Common myeloid progenitor, CD34-positive (primary cell): Measurements from ENCODE around the gene RAPGEF6.

Experiments
- CTCF ChIA-PET: fragments of 350-600 bp; sonication (Branson Sonifier 250); formaldehyde crosslinking; loops from one replicate; lab custom pipeline; 2021; ENCODE audit warnings: antibody characterized with exemption; lab: Charles Lee
- POLR2A ChIA-PET: fragments of 350-600 bp; sonication (Branson Sonifier 250); formaldehyde crosslinking; loops from one replicate; lab custom pipeline; 2021; ENCODE audit warnings: antibody characterized with exemption; lab: Charles Lee
- DNase-seq, 3 donors: peaks; one replicate each; pipeline versions ENCODE4 v3.0.0 to v3.0.0-alpha.2; 2013
- H3K27ac ChIP-seq, 2 experiments: 1 replicate in 1 of 2; 2 replicates in 1 of 2; pipeline ENCODE4 v1.7.0; 2013; ENCODE audit warnings: inconsistent platforms in 2 of 2, low read length in 2 of 2, mild to moderate bottlenecking in 2 of 2, low read depth in 1 of 2, moderate library complexity in 1 of 2; ENCODE audit not compliant: severe bottlenecking in 2 of 2, insufficient read depth in 1 of 2, poor library complexity in 1 of 2
- H3K27me3 ChIP-seq, 5 experiments: replicated peaks in 2 of 5; 1 replicate in 3 of 5; 2 replicates in 2 of 5; pipeline versions ENCODE4 v1.6.1 to v1.7.0; 2013; ENCODE audit warnings: low read length in 4 of 5, mild to moderate bottlenecking in 2 of 5, moderate library complexity in 2 of 5, inconsistent platforms in 1 of 5; ENCODE audit not compliant: insufficient read depth in 5 of 5, control insufficient read depth in 4 of 5
- H3K36me3 ChIP-seq, 4 experiments: 1 replicate in 2 of 4; 2 replicates in 2 of 4; pipeline versions ENCODE4 v1.6.1 to v1.7.0; 2013; ENCODE audit warnings: low read length in 3 of 4, control low read depth in 1 of 4, mild to moderate bottlenecking in 1 of 4; ENCODE audit not compliant: control insufficient read depth in 4 of 4, insufficient read depth in 4 of 4
- H3K4me1 ChIP-seq, 4 experiments: 1 replicate in 3 of 4; 2 replicates in 1 of 4; pipeline versions ENCODE4 v1.6.1 to v1.7.1; 2013; ENCODE audit warnings: low read length in 3 of 4, mild to moderate bottlenecking in 3 of 4, control low read depth in 1 of 4, inconsistent platforms in 1 of 4, moderate library complexity in 1 of 4; ENCODE audit not compliant: control insufficient read depth in 4 of 4, insufficient read depth in 4 of 4; ENCODE audit errors: control extremely low read depth in 1 of 4
- H3K4me3 ChIP-seq, 7 experiments: 1 replicate in 4 of 7; 2 replicates in 3 of 7; pipeline versions ENCODE4 v1.5.1 to v1.7.0; 2013; ENCODE audit warnings: mild to moderate bottlenecking in 7 of 7, low read length in 6 of 7, moderate library complexity in 6 of 7, inconsistent platforms in 2 of 7, low read depth in 2 of 7, control low read depth in 1 of 7; ENCODE audit not compliant: insufficient read depth in 4 of 7, control insufficient read depth in 1 of 7; ENCODE audit errors: extremely low read depth in 1 of 7
- H3K9me3 ChIP-seq, 5 experiments: 1 replicate in 4 of 5; 2 replicates in 1 of 5; pipeline versions ENCODE4 v1.6.1 to v1.7.1; 2013; ENCODE audit warnings: low read length in 4 of 5, mild to moderate bottlenecking in 2 of 5, inconsistent platforms in 1 of 5, low read depth in 1 of 5, moderate library complexity in 1 of 5; ENCODE audit not compliant: control insufficient read depth in 4 of 5, insufficient read depth in 2 of 5; ENCODE audit errors: control extremely low read depth in 1 of 5
- WGBS: methylation state at CpG from one replicate; pipeline ENCODE4 v1.1.5; 2013; ENCODE audit not compliant: insufficient coverage; 5-methylcytosine and 5-hydroxymethylcytosine counted together

Gene RAPGEF6

DNA sequence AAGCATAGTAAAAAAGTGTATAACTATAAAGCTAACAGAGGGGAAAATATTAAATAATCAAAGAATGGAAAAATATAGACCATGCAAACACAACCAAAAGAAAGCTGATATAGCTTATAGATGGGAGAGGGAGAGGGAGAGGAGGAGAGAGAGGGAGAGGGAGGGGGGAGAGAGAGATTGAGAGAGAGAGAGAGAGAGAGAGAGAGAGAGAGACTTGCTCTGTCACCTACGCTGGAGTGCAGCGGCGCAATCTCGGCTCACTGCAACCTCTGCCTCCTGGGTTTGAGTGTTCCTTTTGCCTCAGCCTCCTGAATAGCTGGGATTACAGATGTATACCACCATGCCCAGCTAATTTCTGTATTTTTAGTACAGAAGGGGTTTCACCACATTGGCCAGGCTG is 110.6 kb downstream of the RAPGEF6 start:
- Histone ChIP-seq H3K27me3 (no peaks in the 10 kb centered on the region), H3K4me1 (peaks cover 5 to 39% (median 12%) of the 10 kb centered on the region in 4 experiments), H3K36me3 (peaks cover 2 to 22% (median 9%) of the 10 kb centered on the region in 4 experiments), H3K27ac (no peak overlapping the region), H3K9me3 (no peaks in the 10 kb centered on the region), H3K4me3 (no peak overlapping the region)
- CTCF ChIA-PET, result interaction anchor here (0.8 to 1.4 kb wide), 3 partner anchors 9 to 282 kb away, joined by 3 to 8 read pairs (median 4); no protein-coding TSS in a partner anchor
- 100% methylated on average over 2 of the region's 4 CpGs for WGBS
- DNase-seq, result no peak
- POLR2A ChIA-PET, result no interaction called here

DNA sequence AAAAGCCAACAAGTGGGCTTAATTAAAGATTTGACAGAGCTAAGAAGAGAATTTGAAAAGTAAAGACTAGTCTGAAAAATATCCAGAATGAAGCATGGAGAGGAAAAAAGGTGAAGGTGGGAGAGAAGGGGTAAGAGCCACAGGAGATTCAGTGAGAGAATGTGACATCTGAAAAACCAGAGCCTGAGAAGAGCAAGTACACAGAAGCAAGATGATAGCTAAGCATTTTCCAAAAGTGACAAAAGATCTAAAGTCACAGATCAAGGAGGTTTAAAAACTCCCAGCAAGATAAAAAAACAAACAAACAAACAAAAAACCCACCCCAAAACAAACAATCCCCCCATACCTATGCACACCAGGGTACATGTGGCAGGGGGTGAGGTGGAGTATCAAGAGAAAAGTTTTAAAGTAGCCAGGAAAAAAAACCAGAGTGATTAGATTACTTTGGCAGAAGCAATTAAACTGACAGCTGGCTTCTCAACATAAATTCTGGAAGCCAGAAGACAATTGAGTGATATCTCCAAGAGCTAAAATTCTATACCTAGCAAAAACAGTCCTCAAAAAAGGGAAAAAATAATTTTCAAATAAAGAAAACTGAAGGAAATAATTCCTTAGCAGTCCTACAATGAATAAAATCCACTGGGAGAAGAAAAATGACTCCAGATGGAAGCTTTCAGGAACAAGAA is 111.4 kb downstream of the RAPGEF6 start:
- ChIA-PET POLR2A (interaction anchor here (0.6 to 1.0 kb wide), 2 partner anchors 9 to 113 kb away, joined by 4 read pairs; no protein-coding TSS in a partner anchor), CTCF (interaction anchor here (0.8 to 3.9 kb wide), 4 partner anchors 8 to 283 kb away, joined by 3 to 18 read pairs (median 6); no protein-coding TSS in a partner anchor)
- DNase-seq, result no peak
- peaks cover 2 to 28% (median 15%) of the 10 kb centered on the region in 4 experiments for H3K36me3 ChIP-seq
- peaks cover 3 to 32% (median 8%) of the 10 kb centered on the region in 4 experiments for H3K4me1 ChIP-seq
- no peak overlapping the region for H3K27ac ChIP-seq
- H3K27me3 ChIP-seq, result no peaks in the 10 kb centered on the region
- H3K9me3 ChIP-seq, result no peaks in the 10 kb centered on the region
- H3K4me3 ChIP-seq, result no peak overlapping the region

DNA sequence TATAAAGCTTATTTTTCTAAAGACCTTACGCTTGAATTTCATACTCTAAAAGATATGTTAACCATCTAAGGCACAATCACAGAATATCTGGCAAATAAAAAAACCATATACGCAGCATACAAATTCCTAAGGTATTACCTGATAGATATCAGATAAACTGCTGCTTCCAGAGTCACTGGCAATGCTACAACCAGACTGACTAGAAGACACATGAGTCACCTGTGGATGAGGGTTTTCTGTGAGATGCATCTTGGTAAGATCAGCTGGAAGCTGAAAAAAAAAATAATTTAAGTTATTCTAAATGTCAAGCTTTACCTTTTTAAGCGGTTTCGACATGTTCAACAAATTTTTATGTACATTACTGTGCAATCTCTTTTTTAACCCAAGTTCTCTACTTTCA is 113.8 kb downstream of the RAPGEF6 start:
- CTCF ChIA-PET, result interaction anchor here (1.0 to 3.9 kb wide), 5 partner anchors 12 to 33 kb away, joined by 3 to 18 read pairs (median 4); no protein-coding TSS in a partner anchor
- H3K4me3 ChIP-seq, result no peak overlapping the region
- no peak for DNase-seq
- peaks cover 2 to 33% (median 17%) of the 10 kb centered on the region in 4 experiments for H3K36me3 ChIP-seq
- no peaks in the 10 kb centered on the region for H3K27me3 ChIP-seq
- POLR2A ChIA-PET, result interaction anchor here (1.3 kb wide), 1 partner anchor 16 kb away, joined by 4 read pairs; no protein-coding TSS in a partner anchor
- WGBS, result 100% methylated on average over 2 of the region's 4 CpGs
- H3K27ac ChIP-seq, result no peak overlapping the region
- H3K4me1 ChIP-seq, result peaks cover 0 to 31% (median 12%) of the 10 kb centered on the region in 4 experiments
- no peaks in the 10 kb centered on the region for H3K9me3 ChIP-seq

DNA sequence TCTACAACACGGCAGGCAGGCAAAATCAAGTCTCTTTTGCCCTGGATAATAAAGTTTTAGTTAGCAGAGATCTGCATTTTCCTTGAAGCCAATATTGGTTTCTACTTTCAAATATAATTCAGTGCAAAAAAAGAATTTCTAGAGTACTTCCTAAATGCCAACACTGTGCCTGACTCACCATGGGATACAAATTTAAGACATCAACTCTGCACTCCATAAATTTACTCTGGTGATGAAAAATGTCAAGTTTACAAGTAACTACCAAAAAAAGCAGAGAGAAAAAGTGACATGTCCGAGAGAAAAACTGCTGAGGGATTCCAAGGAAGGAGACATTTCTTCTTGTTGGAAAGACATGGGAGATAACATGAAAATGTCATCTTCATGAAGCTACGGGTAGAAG is 119.7 kb downstream of the RAPGEF6 start:
- Histone ChIP-seq H3K27me3 (no peaks in the 10 kb centered on the region), H3K27ac (peak overlapping the region in 1 of 2 experiments; percentile 40), H3K4me3 (peak overlapping the region in 4 of 7 experiments; percentile 11 to 70 (median 56)), H3K36me3 (peaks cover 8 to 40% (median 16%) of the 10 kb centered on the region in 4 experiments), H3K9me3 (no peaks in the 10 kb centered on the region), H3K4me1 (peaks cover 13 to 42% (median 28%) of the 10 kb centered on the region in 4 experiments)
- ChIA-PET CTCF (interaction anchor here (1.0 to 1.4 kb wide), 3 partner anchors 9 to 26 kb away, joined by 4 to 8 read pairs (median 6); no protein-coding TSS in a partner anchor), POLR2A (interaction anchor here (1.0 kb wide), 3 partner anchors 10 to 18 kb away, joined by 3 to 5 read pairs (median 3); no protein-coding TSS in a partner anchor)
- WGBS, result 80% methylated on average over 3 of the region's 3 CpGs
- DNase-seq, result no peak

DNA sequence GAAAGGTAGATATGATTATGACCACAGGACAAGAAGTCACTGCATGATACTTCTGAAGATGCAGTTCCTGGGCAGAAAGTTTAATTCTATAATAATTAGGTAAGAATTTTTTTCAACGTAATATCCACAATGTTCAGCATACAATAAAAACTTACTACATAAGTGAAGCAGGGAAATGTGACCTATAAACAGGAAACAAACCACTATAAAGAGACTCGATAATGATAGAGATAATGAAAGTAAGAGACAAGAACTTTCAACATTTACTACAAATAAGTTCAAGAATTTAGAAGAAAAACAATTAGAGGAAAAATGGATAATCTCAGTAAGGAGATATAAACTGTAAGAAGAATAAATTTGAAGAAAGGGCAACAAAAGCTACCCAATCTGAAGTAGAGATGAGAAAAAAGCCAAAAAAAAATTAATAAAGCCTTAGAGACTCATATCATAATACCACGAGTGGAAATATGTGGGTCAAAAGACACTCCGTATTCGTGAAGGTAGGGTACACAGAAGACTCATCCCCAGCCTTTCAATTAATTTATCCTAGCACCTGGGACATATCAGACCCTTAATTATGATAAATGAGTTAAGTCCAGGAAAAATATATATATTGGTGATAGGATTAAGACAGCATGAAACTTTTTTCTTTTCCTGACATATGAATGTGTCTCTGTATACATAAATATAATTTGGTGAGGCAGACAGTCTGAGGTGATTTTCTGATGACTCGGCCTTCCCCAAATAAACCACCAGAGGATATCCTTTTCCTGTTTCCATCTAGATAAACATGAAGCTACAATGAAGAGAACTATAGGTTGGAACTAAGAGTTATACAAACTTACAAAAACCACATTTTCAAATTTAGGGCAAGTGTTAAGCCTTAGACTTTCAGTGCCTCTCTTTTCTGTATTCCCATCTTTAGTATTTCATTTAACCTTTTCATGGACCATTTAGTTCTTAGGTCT is 120.4 kb downstream of the RAPGEF6 start:
- CTCF ChIA-PET, result interaction anchor here (1.0 to 1.4 kb wide), 3 partner anchors 9 to 26 kb away, joined by 4 to 8 read pairs (median 6); no protein-coding TSS in a partner anchor
- H3K36me3 ChIP-seq, result peaks cover 11 to 40% (median 16%) of the 10 kb centered on the region in 4 experiments
- no peaks in the 10 kb centered on the region for H3K9me3 ChIP-seq
- H3K27ac ChIP-seq, result peak overlapping the region in 1 of 2 experiments; percentile 40
- DNase-seq, result peak; percentile 58 to 89 (median 82)
- H3K27me3 ChIP-seq, result no peaks in the 10 kb centered on the region
- WGBS, result no CpG with 5 or more reads among the region's 6 CpGs
- H3K4me3 ChIP-seq, result peak overlapping the region in 6 of 7 experiments; percentile 26 to 70 (median 52)
- H3K4me1 ChIP-seq, result peaks cover 13 to 42% (median 28%) of the 10 kb centered on the region in 4 experiments
- POLR2A ChIA-PET, result interaction anchor here (1.0 kb wide), 2 partner anchors 10 to 15 kb away, joined by 3 to 5 read pairs; no protein-coding TSS in a partner anchor

DNA sequence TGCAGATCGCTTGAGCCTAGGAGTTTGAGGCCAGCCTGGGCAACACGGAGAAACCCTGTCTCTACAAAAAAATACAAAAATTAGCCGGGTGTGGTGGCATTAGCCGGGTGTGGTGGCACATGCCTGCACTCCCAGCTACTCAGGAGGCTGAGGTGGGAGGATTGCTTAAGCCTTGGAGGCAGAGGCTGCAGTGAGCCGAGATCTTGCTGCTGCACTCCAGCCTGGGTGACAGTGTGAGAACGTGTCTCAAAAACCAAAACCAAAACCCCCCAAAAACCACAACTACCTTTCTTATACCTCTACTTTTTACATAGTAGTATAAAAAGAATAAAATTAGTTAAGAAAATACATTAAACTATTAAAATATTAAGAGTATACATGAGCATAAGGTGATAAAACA is 121.2 kb downstream of the RAPGEF6 start:
- CTCF ChIA-PET, result interaction anchor here (1.7 kb wide), 1 partner anchor 13 kb away, joined by 3 read pairs; no protein-coding TSS in a partner anchor
- WGBS, result 89% methylated on average over 3 of the region's 6 CpGs
- peak in 1 of 3 donors; percentile 15 for DNase-seq
- Histone ChIP-seq H3K9me3 (no peaks in the 10 kb centered on the region), H3K4me3 (no peak overlapping the region), H3K27ac (no peak overlapping the region), H3K36me3 (peaks cover 10 to 36% (median 11%) of the 10 kb centered on the region in 4 experiments), H3K27me3 (no peaks in the 10 kb centered on the region), H3K4me1 (peaks cover 13 to 42% (median 28%) of the 10 kb centered on the region in 4 experiments)
- POLR2A ChIA-PET, result no interaction called here
